CD4-positive, alpha-beta T cell (primary cell): ENCODE measurements around the gene CCDC24. TPM values are rescaled to one million over a fixed set of nuclear protein-coding genes. Genes with fewer than 3 reads are reported as not detected.

Experiments used
- ATAC-seq: fragments of 200-7000 bp; cut with Tn5 transposase; one replicate; pipeline ENCODE4 v1.10.0; 2022; ENCODE audit warnings: mild to moderate bottlenecking; ENCODE audit not compliant: poor library complexity
- CTCF ChIA-PET: fragments of 350-600 bp; sonication (Branson Sonifier 250); formaldehyde crosslinking; loops from one replicate; lab custom pipeline; 2021; ENCODE audit warnings: antibody characterized with exemption, inconsistent platforms; lab: Charles Lee
- POLR2A ChIA-PET: fragments of 350-600 bp; sonication (Branson Sonifier 250); formaldehyde crosslinking; loops from one replicate; lab custom pipeline; 2021; ENCODE audit warnings: antibody characterized with exemption, inconsistent platforms; lab: Charles Lee
- DNase-seq, 14 experiments: peaks; one replicate each; pipeline ENCODE4 v3.0.0-alpha.2; 2013 to 2020; ENCODE audit warnings: mixed read lengths in 2 of 14
- H3K27ac ChIP-seq, 2 donors: one replicate each; pipeline versions ENCODE4 v1.5.1 to v1.7.0; 2013; ENCODE audit warnings: low read length in 2 of 2, low read depth in 1 of 2, mild to moderate bottlenecking in 1 of 2
- H3K27me3 ChIP-seq, 2 experiments: 1 replicate in 1 of 2; 2 replicates in 1 of 2; pipeline versions ENCODE4 v1.6.1 to v1.7.0; 2013; ENCODE audit warnings: low read length in 2 of 2, control low read depth in 1 of 2, mild to moderate bottlenecking in 1 of 2, moderate library complexity in 1 of 2; ENCODE audit not compliant: insufficient read depth in 2 of 2, control insufficient read depth in 1 of 2
- H3K36me3 ChIP-seq: one replicate; pipeline ENCODE4 v1.6.1; 2013; ENCODE audit warnings: low read length, control low read depth; ENCODE audit not compliant: insufficient read depth
- H3K4me1 ChIP-seq: one replicate; pipeline ENCODE4 v1.6.1; 2013; ENCODE audit warnings: low read length, control low read depth; ENCODE audit not compliant: insufficient read depth
- H3K4me3 ChIP-seq: one replicate; pipeline ENCODE4 v1.5.1; 2013; ENCODE audit warnings: mild to moderate bottlenecking, low read length, moderate library complexity
- H3K9me3 ChIP-seq, 2 experiments: 1 replicate in 1 of 2; 2 replicates in 1 of 2; pipeline versions ENCODE4 v1.6.1 to v1.7.0; 2013; ENCODE audit warnings: low read length in 2 of 2, mild to moderate bottlenecking in 2 of 2, control low read depth in 1 of 2, moderate library complexity in 1 of 2; ENCODE audit not compliant: control insufficient read depth in 1 of 2, insufficient read depth in 1 of 2
- H3K27ac Mint-ChIP-seq: one replicate; pipeline ENCODE4 v1.8.0; 2020; ENCODE audit warnings: mixed read lengths
- H3K27me3 Mint-ChIP-seq: one replicate; pipeline ENCODE4 v1.8.0; 2021; ENCODE audit warnings: mixed read lengths
- H3K36me3 Mint-ChIP-seq: one replicate; pipeline ENCODE4 v1.8.0; 2021; ENCODE audit warnings: low read depth, mixed read lengths
- H3K4me1 Mint-ChIP-seq: one replicate; pipeline ENCODE4 v1.8.0; 2021; ENCODE audit warnings: low read depth, mixed read lengths
- H3K4me3 Mint-ChIP-seq: one replicate; pipeline ENCODE4 v1.8.0; 2020; ENCODE audit warnings: mild to moderate bottlenecking, mixed read lengths
- H3K9me3 Mint-ChIP-seq: one replicate; pipeline ENCODE4 v1.8.0; 2020; ENCODE audit warnings: mixed read lengths
- CTCF ChIP-seq: fragments of 200-600 bp; IDR thresholded peaks from one replicate; pipeline ENCODE4 v1.8.0; 2022; ENCODE audit warnings: antibody characterized with exemption, mild to moderate bottlenecking
- intact Hi-C, 2 experiments: fragments of 100-400 bp; cut with DNase I in 1 of 2; cut with micrococcal nuclease in 1 of 2; formaldehyde crosslinking; loops; one replicate each; pipeline versions ENCODE4 v1.15.1 to v1.9.0; 2023 to 2025; cut with DNase I, micrococcal nuclease
- total RNA-seq, 174 experiments: library from RNA in 2 of 174; stranded (reverse) in 2 of 174; gene quantifications; one replicate each; pipeline ENCODE4 v1.2.3 and lab custom pipeline; 2021 to 2026

The CCDC24 gene
- total RNA-seq, 2 experiments from 2014 or later = 0.98 to 1.4 TPM

GRCh38 chr1:43990271-43991199 is 864 bp upstream of the CCDC24 start:
- Histone ChIP-seq H3K27me3 (no peaks in the 10 kb centered on the region), H3K4me1 (peaks cover 19% of the 10 kb centered on the region), H3K36me3 (no peaks in the 10 kb centered on the region), H3K9me3 (no peaks in the 10 kb centered on the region), H3K27ac (no peak overlapping the region), H3K4me3 (peak overlapping the region; percentile 78)
- CTCF ChIA-PET = interaction anchor here (1.2 to 2.9 kb wide), 3 partner anchors 15 to 58 kb away, joined by 3 to 10 read pairs (median 4); partner anchors contain the start of gene ATP6V0B
- POLR2A ChIA-PET = no interaction called here
- intact Hi-C loops = loop anchor here (1.0 to 5.0 kb wide), 4 partner anchors 15 to 44 kb away; partner anchors contain the start of genes IPO13 (in 1 of the 2) and SLC6A9 (in 1 of the 2)
- Mint-ChIP-seq H3K36me3 (no peaks in the 10 kb centered on the region), H3K4me1 (peaks cover 16% of the 10 kb centered on the region), H3K27ac (peak overlapping the region; percentile 62), H3K9me3 (no peaks in the 10 kb centered on the region), H3K27me3 (no peaks in the 10 kb centered on the region), H3K4me3 (peak overlapping the region; percentile 95)
- ATAC-seq (no peak), DNase-seq (no peak)
- TF ChIP-seq CTCF = no peak

GRCh38 chr1:43991200-43991475 is 261 bp upstream of the CCDC24 start:
- ChIA-PET CTCF (interaction anchor here (1.2 to 2.9 kb wide), 3 partner anchors 16 to 58 kb away, joined by 3 to 10 read pairs (median 4); partner anchors contain the start of gene ATP6V0B), POLR2A (no interaction called here)
- Mint-ChIP-seq H3K9me3 (no peaks in the 10 kb centered on the region), H3K4me3 (peak overlapping the region; percentile 95), H3K36me3 (no peaks in the 10 kb centered on the region), H3K4me1 (peaks cover 16% of the 10 kb centered on the region), H3K27me3 (no peaks in the 10 kb centered on the region), H3K27ac (peak overlapping the region; percentile 62)
- Histone ChIP-seq H3K36me3 (no peaks in the 10 kb centered on the region), H3K9me3 (no peaks in the 10 kb centered on the region), H3K4me1 (peaks cover 19% of the 10 kb centered on the region), H3K4me3 (peak overlapping the region; percentile 78), H3K27ac (no peak overlapping the region), H3K27me3 (no peaks in the 10 kb centered on the region)
- DNase-seq = no peak
- ATAC-seq = no peak
- intact Hi-C loops = loop anchor here (1.0 to 5.0 kb wide), 4 partner anchors 16 to 45 kb away; partner anchors contain the start of genes IPO13 (in 1 of the 2) and SLC6A9 (in 1 of the 2)
- no peak for TF ChIP-seq CTCF

GRCh38 chr1:43992232-43992995 is 1.0 kb downstream of the CCDC24 start:
- no peaks in the 10 kb centered on the region for H3K36me3 Mint-ChIP-seq
- DNase-seq = no peak
- peak overlapping the region; percentile 95 for H3K4me3 Mint-ChIP-seq
- no peak for TF ChIP-seq CTCF
- Histone ChIP-seq H3K27me3 (no peaks in the 10 kb centered on the region), H3K27ac (no peak overlapping the region), H3K4me3 (peak overlapping the region; percentile 78), H3K9me3 (no peaks in the 10 kb centered on the region), H3K4me1 (peaks cover 19% of the 10 kb centered on the region), H3K36me3 (no peaks in the 10 kb centered on the region)
- CTCF ChIA-PET = interaction anchor here (1.3 to 2.9 kb wide), 3 partner anchors 17 to 58 kb away, joined by 4 to 10 read pairs (median 5); partner anchors contain the start of gene ATP6V0B
- H3K27me3 Mint-ChIP-seq = no peaks in the 10 kb centered on the region
- H3K27ac Mint-ChIP-seq = no peak overlapping the region
- peaks cover 16% of the 10 kb centered on the region for H3K4me1 Mint-ChIP-seq
- ATAC-seq = no peak
- intact Hi-C loops = loop anchor here in 1 of 2 experiments (5.0 kb wide), 1 partner anchor 40 kb away; the partner anchor contains the start of gene SLC6A9
- POLR2A ChIA-PET = interaction anchor here (0.6 to 0.9 kb wide), 3 partner anchors 17 to 1364 kb away, joined by 3 to 4 read pairs (median 4); partner anchors contain the start of gene ATP6V0B
- H3K9me3 Mint-ChIP-seq = no peaks in the 10 kb centered on the region
